GM18867 (cell line): ENCODE data around the gene NSG1.

ENCODE experiments used
- ATAC-seq: cut with Tn5 transposase; IDR thresholded peaks from one replicate; pipeline ENCODE4 v1.9.1; 2021; ENCODE audit warnings: mild to moderate bottlenecking, moderate library complexity; ENCODE audit not compliant: unreplicated experiment

Gene NSG1

DNA sequence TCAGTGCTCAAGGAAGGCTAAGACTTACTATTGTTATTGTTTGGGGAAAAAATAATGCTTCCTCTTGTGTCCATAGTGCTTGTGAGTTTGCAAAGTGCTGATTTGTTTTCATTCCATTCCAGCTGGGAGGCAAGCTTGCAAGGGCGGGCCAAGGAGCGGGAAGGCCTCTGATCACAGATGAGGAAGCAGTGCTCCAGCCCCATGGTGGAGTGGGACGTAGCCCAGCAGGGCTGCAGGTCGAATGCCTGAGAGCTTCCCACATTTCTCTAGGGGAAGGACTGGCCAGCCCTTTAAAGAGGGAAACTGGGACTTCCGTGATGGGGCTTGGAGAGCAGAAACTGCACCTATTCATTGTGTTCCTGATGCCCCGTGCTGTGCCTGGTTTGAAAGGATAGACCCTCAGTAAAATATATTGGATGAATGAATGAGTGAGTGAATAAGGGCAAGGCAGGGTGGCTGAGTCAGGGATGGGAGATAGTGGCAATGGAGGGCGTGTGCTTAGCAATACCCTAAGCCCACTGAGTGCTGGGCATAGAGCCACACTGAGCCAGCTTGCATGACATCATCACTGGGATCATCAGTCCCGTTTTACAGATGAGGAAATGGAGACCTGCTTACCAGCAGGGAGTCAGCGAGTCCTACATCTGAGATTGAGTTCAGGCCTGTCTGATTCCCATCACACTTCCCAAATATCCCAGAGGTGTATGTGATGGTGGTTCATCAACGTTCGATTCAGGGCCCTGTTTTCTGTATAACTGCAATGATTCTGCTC lies 17.9 kb upstream of the NSG1 start:
- no peak for ATAC-seq

DNA sequence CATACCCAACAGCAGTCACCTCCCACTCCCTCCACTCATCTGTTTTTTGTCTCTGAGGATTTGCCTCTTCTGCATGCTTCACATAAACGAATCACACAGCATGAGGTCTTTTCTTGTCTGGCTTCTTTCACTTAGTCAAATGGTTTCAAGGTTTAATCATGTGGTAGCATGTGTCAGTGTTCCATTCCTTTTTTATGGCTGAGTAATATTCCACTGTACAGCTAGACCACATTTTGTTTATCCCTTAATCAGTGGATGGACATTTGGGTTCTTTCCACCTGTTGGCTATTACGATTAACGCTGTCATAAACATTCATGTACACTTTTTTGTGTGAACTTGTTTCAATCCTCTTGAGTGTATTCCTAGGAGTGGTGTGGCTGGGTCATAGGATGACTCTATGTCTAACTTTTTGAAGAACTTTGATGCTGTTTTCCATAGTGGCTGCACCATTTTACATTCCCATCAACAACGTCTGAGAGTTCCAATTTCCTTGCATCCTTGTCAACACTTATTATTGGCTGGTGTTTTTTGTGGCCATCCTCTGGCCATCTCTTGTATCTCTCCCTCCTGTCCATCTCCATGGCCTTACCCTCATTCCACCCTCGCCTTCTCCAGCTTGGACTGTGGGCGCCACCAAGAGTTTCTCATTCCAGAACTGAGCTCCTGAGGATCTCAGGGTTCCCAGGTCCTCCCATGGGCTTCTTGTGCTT lies 12.4 kb upstream of the NSG1 start:
- no peak for ATAC-seq

DNA sequence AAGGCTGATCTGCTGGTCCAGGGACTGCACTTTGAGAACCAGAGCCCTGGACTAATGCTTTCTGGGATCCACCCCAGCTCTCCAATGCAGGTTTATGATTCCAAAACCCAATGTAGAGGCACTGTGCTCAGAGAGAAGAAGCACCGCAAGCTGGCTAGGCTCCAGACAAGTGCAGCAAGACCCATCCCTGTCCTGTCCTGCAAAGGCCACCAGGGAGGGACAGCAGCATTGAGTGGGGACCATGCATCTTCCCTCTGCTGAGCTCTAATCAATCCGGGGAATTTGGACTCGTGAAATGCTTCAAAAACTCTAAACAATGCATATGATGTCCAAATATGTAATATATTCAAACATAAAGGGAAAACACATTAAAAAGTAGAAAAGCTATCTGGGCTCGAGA lies 10.8 kb upstream of the NSG1 start:
- no peak for ATAC-seq

DNA sequence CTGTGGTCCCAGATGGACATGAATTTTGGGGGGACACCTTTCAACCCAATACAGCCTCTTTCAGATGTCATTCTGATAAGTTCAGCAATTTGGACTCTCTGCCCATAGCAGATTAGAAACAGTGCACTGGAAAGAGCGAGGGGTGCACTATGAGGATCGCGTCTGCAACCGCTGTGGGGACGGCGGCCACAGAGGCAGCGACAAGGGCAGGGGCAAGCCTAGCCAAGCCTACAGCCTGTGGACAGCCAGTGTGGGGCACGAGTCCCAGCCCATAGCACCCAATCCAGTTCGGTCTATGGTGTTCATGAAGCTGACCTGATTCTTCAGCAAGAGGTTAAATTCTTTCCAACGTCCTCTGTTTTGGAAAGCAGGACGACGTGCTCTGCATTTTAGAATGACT lies 9.7 kb upstream of the NSG1 start:
- no peak for ATAC-seq

DNA sequence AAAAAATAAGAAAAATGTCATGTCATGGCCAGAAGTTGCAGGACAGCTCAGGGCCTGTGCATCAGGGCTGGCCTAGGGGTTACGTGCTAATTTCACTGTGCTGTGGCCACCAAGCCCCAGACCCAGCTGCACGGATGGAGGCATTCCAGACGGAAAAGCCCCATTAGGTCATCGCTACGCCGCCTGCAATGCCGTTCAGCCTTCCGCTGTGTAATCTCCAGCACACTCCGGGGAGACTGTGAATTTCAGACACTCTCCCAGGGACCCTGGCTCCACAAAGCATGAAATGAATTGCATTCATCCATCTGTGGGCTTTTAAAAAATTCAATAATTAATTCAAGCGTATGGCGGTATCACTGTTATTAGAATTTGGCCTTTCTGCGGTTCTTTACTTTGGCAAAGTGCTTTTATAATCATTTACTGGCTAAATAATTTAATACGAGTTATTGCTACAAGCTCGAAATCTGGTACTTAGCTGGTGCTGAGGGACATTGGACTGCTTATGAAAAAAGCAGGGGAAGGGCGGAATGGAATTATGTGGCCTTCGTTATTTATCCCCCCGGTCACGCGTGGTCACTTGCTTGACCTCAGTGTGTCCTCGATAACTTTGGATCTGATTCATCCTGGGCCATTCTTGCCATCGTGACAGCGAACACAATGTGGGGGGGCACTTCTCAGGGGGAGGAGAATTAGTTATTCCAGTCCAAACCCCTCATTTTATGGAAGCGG lies 9.0 kb upstream of the NSG1 start:
- ATAC-seq, result no peak

DNA sequence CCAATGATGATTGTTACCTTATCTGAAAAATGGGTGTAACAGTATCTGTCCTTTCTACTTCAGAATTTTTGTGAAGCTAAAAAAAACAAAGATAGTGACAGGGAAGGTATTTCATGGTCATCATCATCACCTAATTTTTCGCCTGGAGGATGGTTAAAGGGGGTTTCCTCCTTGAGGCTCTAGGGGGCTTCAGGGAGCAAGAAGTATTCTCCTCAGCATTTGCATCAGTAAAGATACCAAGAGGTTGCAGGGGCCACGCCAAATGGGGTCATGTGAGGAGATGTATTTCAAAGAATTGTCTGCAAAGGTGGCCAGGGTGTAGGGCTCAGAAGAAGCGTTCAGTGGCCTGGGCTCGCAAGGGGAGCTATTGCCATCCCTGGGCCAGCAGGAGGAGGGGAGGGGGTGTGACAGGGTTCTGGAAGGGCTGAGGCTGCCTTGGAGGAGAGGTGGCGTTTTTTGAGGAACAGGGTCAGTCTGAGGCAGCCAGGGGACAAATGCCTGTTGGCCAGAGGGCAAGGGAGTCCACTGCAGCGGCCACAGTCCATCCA lies 7.3 kb upstream of the NSG1 start:
- no peak for ATAC-seq

DNA sequence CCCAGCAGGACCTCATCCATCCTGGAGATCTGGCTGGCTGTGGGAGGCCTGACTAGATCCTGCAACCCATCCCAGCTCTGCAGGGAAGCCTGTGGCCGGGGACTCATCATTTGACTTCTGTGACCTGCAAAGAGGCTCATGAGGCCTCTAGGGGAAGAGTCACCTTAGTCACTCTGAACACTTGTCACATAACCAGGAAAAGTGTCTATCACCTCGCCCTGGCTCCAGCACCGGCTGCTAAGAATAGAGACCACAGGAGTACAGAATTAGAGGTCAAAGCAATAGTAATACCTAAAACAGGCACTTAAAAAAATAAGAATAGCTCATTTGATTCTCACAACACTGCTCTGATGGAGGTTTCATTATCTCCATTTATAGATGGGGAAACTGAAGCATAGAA lies 3.8 kb upstream of the NSG1 start:
- no peak for ATAC-seq

DNA sequence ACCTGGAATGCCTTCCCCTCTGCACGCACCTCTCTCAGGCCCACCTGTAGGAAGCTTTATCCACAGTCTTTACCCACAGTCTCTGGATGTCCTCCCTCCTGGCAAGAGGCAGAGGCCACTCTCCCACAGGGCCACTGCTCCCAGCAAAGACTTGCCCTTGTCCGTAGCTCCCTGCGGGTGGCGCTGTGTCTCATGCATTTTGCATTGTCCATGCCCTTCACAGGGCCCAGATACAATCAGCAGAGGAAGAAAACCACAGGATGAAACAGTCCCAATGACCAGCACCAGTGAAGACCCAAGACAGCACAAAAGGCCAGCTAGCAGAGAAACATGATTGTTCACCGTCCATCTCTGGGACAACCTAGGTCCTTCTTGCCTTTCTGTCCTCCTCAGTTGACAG lies 2.1 kb upstream of the NSG1 start:
- no peak for ATAC-seq

DNA sequence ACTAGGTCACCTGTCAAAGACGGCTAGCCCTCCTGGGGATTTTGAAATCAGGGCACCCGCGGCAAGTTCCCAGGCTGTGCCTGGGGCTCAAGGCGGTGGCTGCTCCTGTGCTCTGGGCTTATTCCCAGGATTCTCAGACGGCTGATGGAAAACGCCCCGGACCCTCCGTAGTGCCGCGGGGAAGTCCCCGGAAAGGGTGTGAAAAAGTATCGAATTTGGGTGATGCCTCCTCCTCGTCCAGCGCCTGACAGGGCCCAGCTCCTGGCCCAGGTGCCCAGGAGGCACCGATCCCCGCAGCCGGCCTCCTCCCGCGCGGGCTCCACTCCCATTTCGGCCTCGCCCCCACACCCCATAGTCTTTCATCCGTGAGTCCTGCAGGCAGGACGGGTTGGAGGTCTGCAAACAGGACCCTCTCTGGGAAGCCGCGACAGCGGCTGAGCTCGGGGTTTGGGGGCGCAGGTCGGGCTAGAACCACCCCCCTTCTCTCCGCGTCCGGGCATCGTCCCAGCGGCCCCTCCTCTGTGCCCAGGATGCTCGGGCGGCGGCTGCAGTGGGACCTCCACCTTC lies 1.1 kb upstream of the NSG1 start:
- ATAC-seq, result no peak

DNA sequence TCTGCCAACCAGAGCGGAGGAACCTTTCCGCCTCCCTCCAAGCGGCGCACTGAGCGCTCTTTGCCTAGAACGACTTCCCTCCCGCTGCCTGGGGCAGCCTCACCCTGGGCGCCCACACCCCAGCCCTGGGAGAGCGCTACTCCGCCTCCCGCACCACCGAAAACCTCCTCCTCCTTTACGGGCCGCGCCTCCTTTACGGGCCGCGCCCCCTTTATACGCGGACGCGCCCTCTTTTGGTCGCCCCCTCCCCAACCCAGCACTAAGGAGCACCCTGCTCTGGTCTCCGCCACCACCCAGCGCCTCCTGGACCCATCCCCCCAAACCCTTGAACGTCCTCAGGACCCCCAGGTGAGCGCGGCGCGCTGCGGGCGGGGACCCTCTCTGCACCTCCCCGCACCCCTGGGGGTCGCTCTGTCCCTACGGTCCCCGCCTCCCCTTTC lies 586 bp upstream of the NSG1 start:
- ATAC-seq, result no peak

DNA sequence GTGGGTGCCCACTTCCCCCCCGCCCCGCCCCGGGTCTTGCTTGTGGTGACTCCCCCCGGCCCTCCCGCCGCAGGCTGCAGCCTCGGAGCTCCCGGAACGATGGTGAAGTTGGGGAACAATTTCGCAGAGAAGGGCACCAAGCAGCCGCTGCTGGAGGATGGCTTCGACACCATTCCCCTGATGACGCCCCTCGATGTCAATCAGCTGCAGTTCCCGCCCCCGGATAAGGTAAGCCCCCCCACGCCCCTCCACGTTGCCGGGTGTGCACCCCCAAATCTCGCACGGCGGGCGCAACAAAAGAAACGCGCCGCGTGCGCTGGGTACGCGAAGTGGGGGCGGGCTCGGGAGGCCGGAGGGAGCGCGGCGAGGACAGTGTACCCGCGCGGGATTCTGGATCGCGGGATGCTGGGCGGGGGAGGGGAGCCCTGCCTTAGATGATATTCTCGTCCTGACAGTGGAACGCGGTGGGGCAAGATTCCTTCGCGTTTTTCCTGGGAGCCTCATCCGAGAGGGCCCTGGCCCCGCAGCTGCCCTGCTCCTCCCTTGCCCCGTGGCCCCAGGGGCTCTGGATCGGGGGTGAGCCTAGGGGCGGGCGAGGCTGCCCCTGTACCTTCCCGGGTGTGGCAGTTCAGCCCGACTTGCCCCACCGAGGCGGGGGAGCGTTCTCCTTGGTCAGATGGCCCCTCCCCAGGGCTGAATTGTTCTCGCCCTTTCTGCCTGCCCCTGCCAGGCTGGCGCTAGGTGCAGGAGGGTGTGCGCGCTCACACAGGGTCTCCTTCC lies 819 bp downstream of the NSG1 start:
- ATAC-seq, result no peak

DNA sequence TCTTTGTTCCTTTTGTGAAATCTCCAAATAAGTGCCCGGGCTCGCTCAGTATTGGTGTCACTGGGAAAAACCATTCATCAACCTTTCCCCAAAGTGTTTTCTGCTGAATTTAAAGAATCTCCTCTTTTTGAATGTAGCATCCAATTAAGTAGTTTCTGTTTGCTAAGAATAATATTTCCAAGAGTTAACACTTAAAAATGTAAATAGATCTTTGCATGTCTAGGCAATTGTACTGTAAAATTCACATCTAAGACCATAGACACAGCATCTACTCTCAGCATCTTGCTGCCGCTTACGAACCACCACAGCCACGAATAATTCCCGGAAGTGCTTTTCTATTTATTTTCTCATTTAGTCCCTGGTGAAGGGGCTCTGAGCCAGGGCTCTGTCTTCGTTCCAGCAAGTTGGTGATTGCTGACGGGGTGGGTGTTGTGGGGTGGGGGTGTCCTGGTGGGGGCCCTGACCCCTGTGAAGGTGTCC lies 1.4 kb downstream of the NSG1 start:
- ATAC-seq, result no peak

DNA sequence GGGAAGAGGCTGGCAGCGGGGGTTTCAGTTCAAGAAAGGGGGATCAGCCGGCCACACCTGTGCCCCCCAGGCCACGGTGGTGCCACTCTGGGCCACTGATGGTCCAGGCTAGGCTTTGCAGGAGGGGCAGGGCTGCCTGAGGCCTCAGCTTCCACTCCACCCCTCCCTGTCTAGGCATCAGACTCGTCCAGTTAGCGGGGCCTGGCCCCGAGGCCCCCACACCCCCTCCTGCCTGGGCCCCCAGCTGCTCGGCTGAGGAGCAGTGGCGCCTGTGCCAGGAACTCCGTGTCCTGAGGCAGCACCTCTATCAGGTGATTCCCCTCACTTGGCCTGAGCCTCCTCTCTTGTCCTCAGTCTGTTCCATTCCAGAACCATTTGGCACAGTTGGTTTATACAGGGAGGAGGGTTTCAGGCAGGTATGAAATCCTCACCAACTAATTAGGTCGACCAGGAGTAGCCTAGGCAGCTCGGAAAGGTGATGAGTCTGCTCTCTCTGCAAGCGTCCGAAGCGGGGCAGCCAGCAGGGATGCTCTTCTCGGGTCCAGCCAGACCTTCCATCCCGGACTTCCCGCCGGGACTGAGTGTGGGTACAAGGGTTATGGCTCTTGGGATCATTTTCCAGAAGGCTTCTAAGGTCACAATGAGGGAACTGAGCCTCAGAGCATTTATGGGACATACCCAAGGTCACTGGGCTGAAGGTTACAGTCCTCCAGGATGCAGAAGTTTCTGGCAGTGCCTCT lies 2.1 kb downstream of the NSG1 start:
- ATAC-seq, result no peak

DNA sequence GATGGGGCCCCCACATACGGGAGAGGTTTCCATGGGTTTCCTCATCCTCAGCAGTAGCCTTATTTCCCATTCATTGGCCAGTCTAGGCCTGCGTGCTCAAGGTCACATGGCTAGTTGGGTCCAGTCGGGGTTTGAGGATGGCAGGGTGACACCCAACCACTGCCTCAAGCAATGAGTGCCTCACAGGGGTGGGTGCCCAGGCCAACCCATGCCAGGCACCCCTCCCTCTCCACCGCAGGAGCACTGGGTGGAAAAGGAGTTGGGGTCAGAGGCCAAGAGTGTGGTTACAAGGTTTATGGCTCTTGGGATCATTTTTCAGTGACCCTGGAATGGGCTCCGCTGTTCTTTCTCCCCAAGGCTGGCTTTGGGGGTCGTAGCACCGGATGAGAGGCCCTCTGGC lies 3.1 kb downstream of the NSG1 start:
- ATAC-seq, result no peak

DNA sequence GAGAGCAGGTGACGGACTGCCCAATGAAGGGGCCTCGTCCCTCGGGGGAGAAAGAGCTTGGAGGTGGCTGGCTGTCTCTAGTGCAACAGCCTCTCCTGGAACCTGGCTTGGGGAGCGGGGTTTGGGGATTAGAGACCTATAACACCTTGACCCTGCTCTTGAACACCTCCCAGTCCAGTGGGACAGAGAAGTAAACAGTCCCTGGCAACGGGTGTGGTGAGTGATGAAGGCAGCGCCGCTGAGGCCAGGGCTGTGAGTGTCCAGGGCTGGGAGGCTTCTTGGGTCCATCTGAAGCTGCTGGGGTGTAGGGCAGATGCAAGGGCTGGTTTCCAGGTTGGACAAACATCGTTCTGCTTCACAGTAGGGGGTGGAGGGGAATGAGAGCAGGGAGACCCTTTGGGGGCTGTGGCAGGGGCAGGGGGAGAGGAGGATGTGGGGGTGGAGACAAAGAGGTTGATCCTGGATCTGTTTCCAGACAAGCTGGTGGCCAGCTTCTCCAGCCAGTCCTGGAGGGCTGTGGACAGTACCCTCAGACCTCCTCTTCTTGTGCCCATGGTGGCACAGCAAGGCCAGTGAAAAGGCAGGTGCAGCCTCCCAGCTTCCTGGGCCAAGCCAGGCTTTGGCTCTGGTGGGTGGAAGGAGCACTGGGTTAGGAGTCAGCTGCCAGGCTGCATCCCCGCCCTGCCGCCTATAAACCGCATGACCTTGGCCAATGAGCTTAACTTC lies 3.8 kb downstream of the NSG1 start:
- ATAC-seq, result no peak

DNA sequence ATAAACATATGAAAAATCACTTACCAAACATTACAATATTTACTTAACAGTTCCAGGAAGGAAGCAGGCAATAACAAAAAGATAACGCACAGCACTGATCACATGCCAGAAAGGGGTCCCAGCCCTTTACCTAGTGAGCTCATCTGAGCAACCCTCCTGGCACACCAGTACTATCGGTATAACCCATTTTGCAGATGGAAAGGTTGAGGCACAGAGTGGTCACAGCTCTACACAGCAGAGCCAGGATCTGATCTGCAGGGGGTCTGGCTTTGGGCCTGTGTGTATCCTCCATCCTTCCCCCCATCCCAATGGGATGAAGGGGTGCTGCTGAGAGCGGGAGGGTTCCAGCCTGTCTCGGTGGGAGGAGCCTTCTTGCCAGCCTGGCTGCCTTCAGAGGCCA lies 5.0 kb downstream of the NSG1 start:
- ATAC-seq, result no peak

DNA sequence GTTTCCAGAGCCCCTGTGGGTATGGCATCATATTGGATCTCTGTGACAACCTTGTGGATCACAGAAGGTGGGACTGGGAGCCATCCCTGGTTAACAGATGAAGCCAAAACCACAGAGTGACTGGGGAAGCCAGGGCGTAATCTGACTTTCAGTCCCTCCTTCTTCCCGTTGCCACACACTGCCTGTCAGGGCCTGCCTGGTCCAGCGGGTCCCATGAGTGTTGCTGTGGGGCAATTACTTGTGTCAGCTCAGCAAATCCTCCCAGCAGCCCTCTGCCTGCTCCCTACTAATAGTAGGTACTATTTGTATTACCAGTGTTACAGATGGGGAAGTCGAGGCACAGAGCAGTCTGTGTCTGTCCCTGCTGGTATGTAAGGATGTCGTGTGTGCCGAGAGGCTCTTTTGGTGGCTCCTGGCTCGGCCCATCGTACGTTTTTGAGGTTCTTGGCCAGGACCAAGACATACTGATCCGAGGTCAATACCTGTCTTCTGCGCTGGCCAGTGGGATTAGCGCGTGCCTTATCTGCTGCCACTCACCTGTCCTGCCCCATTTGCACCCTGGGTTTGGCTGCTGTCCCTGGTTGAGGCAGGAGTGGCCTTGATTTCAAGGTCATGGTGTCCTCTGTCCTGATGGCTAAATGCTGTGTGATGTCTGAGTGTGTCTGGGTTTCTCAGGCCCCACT lies 5.7 kb downstream of the NSG1 start:
- no peak for ATAC-seq

DNA sequence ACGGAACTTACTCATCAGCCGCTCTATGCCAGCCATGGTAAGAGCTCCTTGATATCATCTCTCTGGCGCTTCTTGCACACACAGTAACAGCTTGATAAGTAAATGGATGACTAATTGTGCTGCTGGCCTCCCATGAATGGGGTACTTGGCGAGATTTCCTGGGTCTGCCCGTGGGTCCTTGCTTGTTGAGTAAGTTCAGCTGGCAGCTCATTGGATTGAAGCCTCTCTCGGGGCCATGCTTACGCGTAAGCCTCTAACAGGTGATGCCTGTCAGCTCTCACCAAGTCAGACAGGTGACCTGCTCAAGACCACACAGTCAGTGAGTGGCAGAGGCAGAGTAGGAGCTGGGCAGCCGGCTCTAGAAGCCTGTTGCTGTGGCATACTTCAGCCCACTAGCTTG lies 7.7 kb downstream of the NSG1 start:
- no peak for ATAC-seq

DNA sequence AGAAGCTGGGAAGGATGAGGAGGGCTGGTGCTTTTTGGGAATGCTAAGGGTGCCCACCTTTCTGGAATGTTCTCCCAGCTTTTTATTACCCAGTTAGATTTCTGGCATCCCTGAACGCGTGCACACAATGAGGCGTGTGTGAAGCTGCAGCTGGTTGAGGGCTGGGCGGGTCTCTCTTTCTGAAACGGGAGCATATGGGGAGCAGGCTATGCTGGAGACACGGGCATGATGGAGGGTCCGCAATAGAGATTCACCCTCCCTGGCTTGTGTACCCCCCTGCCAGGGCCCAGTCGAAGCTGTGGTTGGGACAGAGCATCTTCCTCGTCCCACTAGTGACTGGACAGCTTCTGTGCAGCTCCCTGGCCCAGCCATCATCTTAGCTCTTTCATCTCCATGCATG lies 8.5 kb downstream of the NSG1 start:
- ATAC-seq, result no peak
